ENCODE measurements around the gene ITGA11. TPM values are rescaled to one million over a fixed set of nuclear protein-coding genes. Genes with fewer than 3 reads are reported as not detected.

Gene ITGA11
- 3.9 TPM for polyA plus RNA-seq (2012; ENCODE audit: insufficient read depth, insufficient read length, low read depth)

- TF ChIP-seq CTCF (IDR thresholded peaks at IDR 0.05; ENCODE audit: low read depth, low read length), result no peak
- peak within 1 kb of the TSS; percentile 68 for H3K4me3 ChIP-seq (ENCODE audit: low read depth, low read length)
Observed at GRCh38 chr15:68431792-68432401, at the start of gene ITGA11. Gene ITGA11, minus strand, starts transcription at chr15:68432163. Its CDS starts 97 bp downstream, at chr15:68432066.

GRCh38 chr15:68481321-68481720 lies 49.4 kb upstream of the ITGA11 start:
- no peak overlapping the region for H3K4me3 ChIP-seq (ENCODE audit: low read depth, low read length)
- no peaks in the 10 kb centered on the region for H3K9me3 ChIP-seq
- TF ChIP-seq CTCF (IDR thresholded peaks at IDR 0.05; ENCODE audit: low read depth, low read length), result no peak
- no peak for DNase-seq
- H3K27me3 ChIP-seq, result no peaks in the 10 kb centered on the region
- no peaks in the 10 kb centered on the region for H3K4me1 ChIP-seq
- no peaks in the 10 kb centered on the region for H3K36me3 ChIP-seq

More at GRCh38 chr15:68431792-68432401, at the start of gene ITGA11:
- peaks cover 9% of the 10 kb centered on the region; the same call in 1 of the 2 replicates for H3K27me3 ChIP-seq
- no peaks in the 10 kb centered on the region for H3K9me3 ChIP-seq
- no peaks in the 10 kb centered on the region for H3K36me3 ChIP-seq
- H3K4me1 ChIP-seq, result no peaks in the 10 kb centered on the region; the same call in none of the 2 replicates
- DNase-seq, result peak; percentile 83

- H3K27me3 ChIP-seq, result no peaks in the 10 kb centered on the region
- H3K4me3 ChIP-seq (ENCODE audit: low read depth, low read length), result no peak overlapping the region
- TF ChIP-seq CTCF (IDR thresholded peaks at IDR 0.05; ENCODE audit: low read depth, low read length), result no peak
- H3K9me3 ChIP-seq, result no peaks in the 10 kb centered on the region
- DNase-seq, result no peak
- H3K36me3 ChIP-seq, result no peaks in the 10 kb centered on the region
- H3K4me1 ChIP-seq, result no peaks in the 10 kb centered on the region
Observed at GRCh38 chr15:68480296-68480695, 48.3 kb upstream of the ITGA11 start.

GRCh38 chr15:68479870-68480269 lies 47.9 kb upstream of the ITGA11 start:
- TF ChIP-seq CTCF (IDR thresholded peaks at IDR 0.05; ENCODE audit: low read depth, low read length), result no peak
- Histone ChIP-seq H3K27me3 (no peaks in the 10 kb centered on the region), H3K4me1 (no peaks in the 10 kb centered on the region), H3K9me3 (no peaks in the 10 kb centered on the region), H3K4me3 (ENCODE audit: low read depth, low read length) (no peak overlapping the region), H3K36me3 (no peaks in the 10 kb centered on the region)
- DNase-seq, result no peak

- Histone ChIP-seq H3K36me3 (no peaks in the 10 kb centered on the region), H3K4me3 (ENCODE audit: low read depth, low read length) (no peak overlapping the region), H3K9me3 (no peaks in the 10 kb centered on the region), H3K27me3 (no peaks in the 10 kb centered on the region), H3K4me1 (no peaks in the 10 kb centered on the region)
- no peak for DNase-seq
- TF ChIP-seq CTCF (IDR thresholded peaks at IDR 0.05; ENCODE audit: low read depth, low read length), result no peak
Observed at GRCh38 chr15:68479406-68479805, 47.4 kb upstream of the ITGA11 start.

GRCh38 chr15:68478853-68479252 lies 46.9 kb upstream of the ITGA11 start:
- Histone ChIP-seq H3K36me3 (no peaks in the 10 kb centered on the region), H3K4me1 (no peaks in the 10 kb centered on the region), H3K9me3 (no peaks in the 10 kb centered on the region), H3K27me3 (no peaks in the 10 kb centered on the region), H3K4me3 (ENCODE audit: low read depth, low read length) (no peak overlapping the region)
- DNase-seq, result no peak
- no peak for TF ChIP-seq CTCF (IDR thresholded peaks at IDR 0.05; ENCODE audit: low read depth, low read length)

All from BE2C (cell line).